HL-60 (cell line): ENCODE results near the gene NDUFAF8.

Experiments used
- GABPA ChIP-seq: IDR thresholded peaks from 2 replicates; pipeline ENCODE4 v1.6.1; 2012; ENCODE audit warnings: low read depth
- POLR2AphosphoS5 ChIP-seq: IDR thresholded peaks from 2 replicates; pipeline ENCODE4 v1.6.1; 2012; ENCODE audit warnings: low read depth
- SPI1 ChIP-seq: IDR thresholded peaks from 2 replicates; pipeline ENCODE4 v1.6.1; 2012; ENCODE audit warnings: low read depth, mild to moderate bottlenecking, borderline replicate concordance
- TF ChIP-seq, protein P1 (sequence below): IDR thresholded peaks from one replicate; pipeline ENCODE4 v1.5.1; 2011; ENCODE audit warnings: low read length, control low read depth, inconsistent platforms; ENCODE audit not compliant: insufficient read depth
- TF ChIP-seq, protein P2 (sequence below): IDR thresholded peaks from 2 replicates; pipeline ENCODE4 v1.6.1; 2012; ENCODE audit warnings: low read depth; ENCODE audit not compliant: insufficient replicate concordance

DNA sequence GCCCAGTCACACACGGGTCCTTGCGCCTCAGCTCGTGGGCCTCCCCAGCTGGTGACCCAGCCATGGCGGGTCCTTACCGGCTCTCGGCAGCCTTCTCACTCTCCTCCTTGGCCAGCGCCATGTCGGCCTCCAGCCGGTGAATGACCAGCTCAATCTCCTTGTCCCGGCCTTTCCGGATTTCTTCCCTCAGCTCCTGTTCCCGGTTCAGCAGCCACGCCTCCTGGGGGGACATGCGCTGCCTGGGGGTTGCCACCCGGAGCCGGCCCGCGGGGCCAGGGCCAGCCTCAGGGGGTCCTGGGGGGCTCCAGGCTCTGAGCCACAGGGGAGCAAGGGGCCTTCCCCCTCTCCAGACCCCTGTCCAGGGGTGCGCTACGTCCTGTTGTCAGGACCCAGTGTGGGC lies 48.0 kb upstream of the NDUFAF8 start:
- TF ChIP-seq, protein P1, sequence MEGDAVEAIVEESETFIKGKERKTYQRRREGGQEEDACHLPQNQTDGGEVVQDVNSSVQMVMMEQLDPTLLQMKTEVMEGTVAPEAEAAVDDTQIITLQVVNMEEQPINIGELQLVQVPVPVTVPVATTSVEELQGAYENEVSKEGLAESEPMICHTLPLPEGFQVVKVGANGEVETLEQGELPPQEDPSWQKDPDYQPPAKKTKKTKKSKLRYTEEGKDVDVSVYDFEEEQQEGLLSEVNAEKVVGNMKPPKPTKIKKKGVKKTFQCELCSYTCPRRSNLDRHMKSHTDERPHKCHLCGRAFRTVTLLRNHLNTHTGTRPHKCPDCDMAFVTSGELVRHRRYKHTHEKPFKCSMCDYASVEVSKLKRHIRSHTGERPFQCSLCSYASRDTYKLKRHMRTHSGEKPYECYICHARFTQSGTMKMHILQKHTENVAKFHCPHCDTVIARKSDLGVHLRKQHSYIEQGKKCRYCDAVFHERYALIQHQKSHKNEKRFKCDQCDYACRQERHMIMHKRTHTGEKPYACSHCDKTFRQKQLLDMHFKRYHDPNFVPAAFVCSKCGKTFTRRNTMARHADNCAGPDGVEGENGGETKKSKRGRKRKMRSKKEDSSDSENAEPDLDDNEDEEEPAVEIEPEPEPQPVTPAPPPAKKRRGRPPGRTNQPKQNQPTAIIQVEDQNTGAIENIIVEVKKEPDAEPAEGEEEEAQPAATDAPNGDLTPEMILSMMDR, result no peak
- no peak for TF ChIP-seq SPI1
- no peak for TF ChIP-seq POLR2AphosphoS5
- TF ChIP-seq, protein P2, sequence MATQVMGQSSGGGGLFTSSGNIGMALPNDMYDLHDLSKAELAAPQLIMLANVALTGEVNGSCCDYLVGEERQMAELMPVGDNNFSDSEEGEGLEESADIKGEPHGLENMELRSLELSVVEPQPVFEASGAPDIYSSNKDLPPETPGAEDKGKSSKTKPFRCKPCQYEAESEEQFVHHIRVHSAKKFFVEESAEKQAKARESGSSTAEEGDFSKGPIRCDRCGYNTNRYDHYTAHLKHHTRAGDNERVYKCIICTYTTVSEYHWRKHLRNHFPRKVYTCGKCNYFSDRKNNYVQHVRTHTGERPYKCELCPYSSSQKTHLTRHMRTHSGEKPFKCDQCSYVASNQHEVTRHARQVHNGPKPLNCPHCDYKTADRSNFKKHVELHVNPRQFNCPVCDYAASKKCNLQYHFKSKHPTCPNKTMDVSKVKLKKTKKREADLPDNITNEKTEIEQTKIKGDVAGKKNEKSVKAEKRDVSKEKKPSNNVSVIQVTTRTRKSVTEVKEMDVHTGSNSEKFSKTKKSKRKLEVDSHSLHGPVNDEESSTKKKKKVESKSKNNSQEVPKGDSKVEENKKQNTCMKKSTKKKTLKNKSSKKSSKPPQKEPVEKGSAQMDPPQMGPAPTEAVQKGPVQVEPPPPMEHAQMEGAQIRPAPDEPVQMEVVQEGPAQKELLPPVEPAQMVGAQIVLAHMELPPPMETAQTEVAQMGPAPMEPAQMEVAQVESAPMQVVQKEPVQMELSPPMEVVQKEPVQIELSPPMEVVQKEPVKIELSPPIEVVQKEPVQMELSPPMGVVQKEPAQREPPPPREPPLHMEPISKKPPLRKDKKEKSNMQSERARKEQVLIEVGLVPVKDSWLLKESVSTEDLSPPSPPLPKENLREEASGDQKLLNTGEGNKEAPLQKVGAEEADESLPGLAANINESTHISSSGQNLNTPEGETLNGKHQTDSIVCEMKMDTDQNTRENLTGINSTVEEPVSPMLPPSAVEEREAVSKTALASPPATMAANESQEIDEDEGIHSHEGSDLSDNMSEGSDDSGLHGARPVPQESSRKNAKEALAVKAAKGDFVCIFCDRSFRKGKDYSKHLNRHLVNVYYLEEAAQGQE, result no peak
- TF ChIP-seq GABPA, result no peak
